Dedifferentiated amniotic fluid mesenchymal stem cell (primary cell): ENCODE results near the gene FBXO17.

ENCODE experiments used
- DNase-seq: peaks from one replicate; pipeline ENCODE4 v3.0.0-alpha.2; 2016; ENCODE audit errors: extremely low spot score

Gene FBXO17

GRCh38 chr19:38891771-38892170 is 83.8 kb downstream of the FBXO17 start:
- DNase-seq = no peak
